Effector memory CD4-positive, alpha-beta T cell (primary cell): ENCODE results near the gene BBS9.

Experiments used
- DNase-seq, 3 donors: peaks; one replicate each; pipeline ENCODE4 v3.0.0-alpha.2; 2020
- H3K27ac ChIP-seq: 2 replicates; pipeline ENCODE4 v1.7.0; 2013; ENCODE audit warnings: mild to moderate bottlenecking, low read length, moderate library complexity; ENCODE audit not compliant: insufficient read depth, poor library complexity, severe bottlenecking
- H3K27me3 ChIP-seq: replicated peaks from 2 replicates; pipeline ENCODE4 v1.7.0; 2013; ENCODE audit warnings: mild to moderate bottlenecking, low read length; ENCODE audit not compliant: insufficient read depth, control insufficient read depth, poor library complexity, severe bottlenecking
- H3K36me3 ChIP-seq: 2 replicates; pipeline ENCODE4 v1.7.0; 2013; ENCODE audit warnings: mild to moderate bottlenecking, low read length, moderate library complexity; ENCODE audit not compliant: control insufficient read depth, insufficient read depth
- H3K4me1 ChIP-seq: 2 replicates; pipeline ENCODE4 v1.7.0; 2013; ENCODE audit warnings: low read length, mild to moderate bottlenecking; ENCODE audit not compliant: control insufficient read depth, insufficient read depth, poor library complexity, severe bottlenecking
- H3K4me3 ChIP-seq: 2 replicates; pipeline ENCODE4 v1.7.0; 2013; ENCODE audit warnings: low read length, low read depth, mild to moderate bottlenecking; ENCODE audit not compliant: insufficient read depth, poor library complexity, severe bottlenecking
- H3K9me3 ChIP-seq: 2 replicates; pipeline ENCODE4 v1.7.0; 2013; ENCODE audit warnings: mild to moderate bottlenecking, low read length, moderate library complexity; ENCODE audit not compliant: control insufficient read depth

BBS9 gene

GRCh38 chr7:33612442-33612841 lies 483.1 kb downstream of the BBS9 start:
- Histone ChIP-seq H3K4me1 (no peaks in the 10 kb centered on the region), H3K4me3 (no peak overlapping the region)
- no peak for DNase-seq

DNA sequence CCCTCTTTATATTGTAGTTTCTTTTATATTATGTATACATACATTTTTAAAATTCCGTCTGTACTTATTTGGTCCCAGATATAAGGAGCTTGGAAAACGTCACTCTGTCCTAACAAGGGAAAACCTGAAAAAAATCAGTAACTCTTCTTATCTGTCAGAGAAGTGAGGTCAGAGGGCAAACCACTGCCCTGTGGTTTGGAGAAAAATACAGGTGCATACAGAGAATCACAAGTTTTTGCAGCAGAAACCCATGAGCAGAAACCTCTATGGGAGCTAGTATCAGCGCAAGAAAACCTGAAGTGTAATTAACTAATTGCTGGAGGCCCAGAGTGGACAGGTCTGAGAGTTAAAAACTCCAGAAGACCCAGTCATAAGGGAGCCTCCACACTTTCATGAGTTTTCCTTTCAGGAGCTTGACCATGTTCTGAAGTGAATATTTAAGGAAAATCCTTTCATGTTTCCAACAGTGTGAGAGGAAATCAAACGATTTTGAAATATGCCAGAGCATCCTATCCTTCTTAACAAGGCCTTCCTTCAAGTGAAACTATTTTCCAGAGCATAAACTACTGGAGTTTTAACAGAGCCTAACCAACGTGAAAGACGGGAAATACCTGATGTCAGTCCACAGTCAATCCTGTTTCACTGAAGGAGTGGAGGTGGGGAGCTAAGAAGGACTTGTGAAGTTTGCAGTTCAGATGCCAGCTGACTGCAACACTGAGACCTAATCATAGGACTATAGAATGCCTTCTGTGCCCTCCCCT lies 485.2 kb downstream of the BBS9 start:
- no peak overlapping the region for H3K4me3 ChIP-seq
- H3K27ac ChIP-seq, result no peak overlapping the region
- no peak for DNase-seq
- H3K4me1 ChIP-seq, result no peaks in the 10 kb centered on the region
- H3K27me3 ChIP-seq, result no peaks in the 10 kb centered on the region
- no peaks in the 10 kb centered on the region for H3K36me3 ChIP-seq
- H3K9me3 ChIP-seq, result no peaks in the 10 kb centered on the region

More at GRCh38 chr7:33612442-33612841, 483.1 kb downstream of the BBS9 start:
- no peaks in the 10 kb centered on the region for H3K36me3 ChIP-seq
- H3K27ac ChIP-seq, result no peak overlapping the region
- no peaks in the 10 kb centered on the region for H3K27me3 ChIP-seq
- H3K9me3 ChIP-seq, result no peaks in the 10 kb centered on the region

GRCh38 chr7:33616752-33617151 lies 487.4 kb downstream of the BBS9 start:
- Histone ChIP-seq H3K9me3 (no peaks in the 10 kb centered on the region), H3K36me3 (no peaks in the 10 kb centered on the region), H3K27me3 (no peaks in the 10 kb centered on the region), H3K27ac (no peak overlapping the region), H3K4me1 (no peaks in the 10 kb centered on the region), H3K4me3 (no peak overlapping the region)
- DNase-seq, result no peak

GRCh38 chr7:33619264-33619663 lies 489.9 kb downstream of the BBS9 start:
- H3K27ac ChIP-seq, result no peak overlapping the region
- no peaks in the 10 kb centered on the region for H3K27me3 ChIP-seq
- H3K36me3 ChIP-seq, result no peaks in the 10 kb centered on the region
- no peak for DNase-seq
- no peaks in the 10 kb centered on the region for H3K4me1 ChIP-seq
- no peaks in the 10 kb centered on the region for H3K9me3 ChIP-seq
- H3K4me3 ChIP-seq, result no peak overlapping the region

GRCh38 chr7:33623267-33623666 lies 493.9 kb downstream of the BBS9 start:
- Histone ChIP-seq H3K36me3 (no peaks in the 10 kb centered on the region), H3K4me3 (no peak overlapping the region), H3K9me3 (no peaks in the 10 kb centered on the region), H3K4me1 (no peaks in the 10 kb centered on the region), H3K27ac (no peak overlapping the region), H3K27me3 (no peaks in the 10 kb centered on the region)
- no peak for DNase-seq

- no peak for DNase-seq
- Histone ChIP-seq H3K9me3 (no peaks in the 10 kb centered on the region), H3K27ac (no peak overlapping the region), H3K27me3 (no peaks in the 10 kb centered on the region), H3K4me3 (no peak overlapping the region), H3K4me1 (no peaks in the 10 kb centered on the region), H3K36me3 (no peaks in the 10 kb centered on the region)
These were observed 494.9 kb downstream of the BBS9 start for GRCh38 chr7:33624215-33624614.

GRCh38 chr7:33626869-33627268 lies 497.5 kb downstream of the BBS9 start:
- Histone ChIP-seq H3K27ac (no peak overlapping the region), H3K9me3 (no peaks in the 10 kb centered on the region), H3K4me3 (no peak overlapping the region), H3K4me1 (no peaks in the 10 kb centered on the region), H3K36me3 (no peaks in the 10 kb centered on the region), H3K27me3 (no peaks in the 10 kb centered on the region)
- no peak for DNase-seq

GRCh38 chr7:33627741-33628140 lies 498.4 kb downstream of the BBS9 start:
- Histone ChIP-seq H3K36me3 (no peaks in the 10 kb centered on the region), H3K4me1 (no peaks in the 10 kb centered on the region)
- DNase-seq, result no peak

DNA sequence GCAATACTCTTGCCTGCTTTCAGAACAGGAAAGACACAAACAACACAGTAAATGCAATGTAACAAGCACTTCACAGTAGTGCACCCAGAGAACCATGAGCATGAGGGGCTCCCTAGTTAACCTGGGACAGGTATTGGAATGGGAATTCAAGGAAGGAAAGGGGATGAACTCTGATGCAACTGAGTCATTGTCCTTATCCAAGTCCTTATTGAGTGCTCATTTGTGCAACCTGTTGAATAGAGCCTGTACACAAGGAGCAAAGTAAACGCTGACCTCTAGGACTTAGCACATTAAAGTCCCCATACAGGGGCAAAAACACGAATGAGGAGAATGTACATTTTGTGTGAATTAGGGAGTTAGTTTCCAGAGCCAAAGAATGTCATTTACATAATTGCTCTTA lies 499.5 kb downstream of the BBS9 start:
- no peaks in the 10 kb centered on the region for H3K9me3 ChIP-seq
- H3K27ac ChIP-seq, result no peak overlapping the region
- no peaks in the 10 kb centered on the region for H3K4me1 ChIP-seq
- no peak overlapping the region for H3K4me3 ChIP-seq
- no peaks in the 10 kb centered on the region for H3K27me3 ChIP-seq
- no peak for DNase-seq
- no peaks in the 10 kb centered on the region for H3K36me3 ChIP-seq

More at GRCh38 chr7:33627741-33628140, 498.4 kb downstream of the BBS9 start:
- Histone ChIP-seq H3K27me3 (no peaks in the 10 kb centered on the region), H3K27ac (no peak overlapping the region), H3K9me3 (no peaks in the 10 kb centered on the region), H3K4me3 (no peak overlapping the region)

DNA sequence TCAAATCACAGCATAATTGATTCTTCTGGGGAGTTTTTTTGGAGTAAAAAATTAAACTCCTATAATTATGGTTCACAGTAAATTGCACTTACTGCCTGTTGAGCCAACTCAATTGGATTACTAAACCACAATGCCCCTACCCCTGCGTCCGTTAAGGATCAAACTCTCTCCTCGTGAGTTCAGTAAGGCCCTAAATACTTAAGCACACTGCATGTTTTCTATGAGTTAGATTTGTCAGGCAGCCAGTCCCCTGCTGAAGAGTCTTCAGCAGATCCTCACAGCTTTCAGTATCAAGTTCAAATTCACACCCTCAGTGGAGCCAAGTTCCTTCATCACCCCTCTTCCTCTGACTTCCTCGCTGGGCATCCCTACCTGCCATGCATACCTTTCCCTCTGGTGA lies 501.0 kb downstream of the BBS9 start:
- Histone ChIP-seq H3K9me3 (no peaks in the 10 kb centered on the region), H3K27ac (no peak overlapping the region), H3K36me3 (no peaks in the 10 kb centered on the region), H3K27me3 (no peaks in the 10 kb centered on the region), H3K4me3 (no peak overlapping the region), H3K4me1 (no peaks in the 10 kb centered on the region)
- no peak for DNase-seq
